Inflammatory macrophage treated with lipopolysaccharide for 4 hours (primary cell): ENCODE measurements around the gene SUMF2.
"Not testable (repeated sequence)": the region's sequence is repeated elsewhere in the genome, so short reads cannot be mapped to it uniquely, and the experiment has no call there.

Experiments
- DNase-seq: peaks from one replicate; pipeline ENCODE4 v3.0.0-alpha.2; 2020

SUMF2 gene

DNA sequence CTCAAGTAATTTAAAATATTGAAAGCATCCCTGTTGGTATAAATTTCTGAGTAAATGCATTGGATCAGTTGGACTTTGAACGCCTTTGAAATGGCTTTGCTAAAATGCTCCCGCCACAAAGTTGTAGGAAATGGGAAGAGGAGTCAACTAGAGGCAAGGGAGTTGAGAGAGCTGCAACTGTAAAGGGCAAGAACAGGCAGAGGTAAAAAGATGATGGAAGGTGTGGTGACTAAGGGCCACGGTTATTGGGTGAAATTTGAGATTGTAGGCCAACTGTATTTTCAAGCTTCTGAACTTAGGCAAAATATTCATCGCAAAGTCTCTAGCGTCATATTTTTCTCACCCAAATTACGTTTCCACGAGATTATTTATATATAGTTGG is 595 bp upstream of the SUMF2 start:
- DNase-seq: no peak

GRCh38 chr7:56066376-56066775 is 2.3 kb downstream of the SUMF2 start:
- not testable (repeated sequence) for DNase-seq

DNA sequence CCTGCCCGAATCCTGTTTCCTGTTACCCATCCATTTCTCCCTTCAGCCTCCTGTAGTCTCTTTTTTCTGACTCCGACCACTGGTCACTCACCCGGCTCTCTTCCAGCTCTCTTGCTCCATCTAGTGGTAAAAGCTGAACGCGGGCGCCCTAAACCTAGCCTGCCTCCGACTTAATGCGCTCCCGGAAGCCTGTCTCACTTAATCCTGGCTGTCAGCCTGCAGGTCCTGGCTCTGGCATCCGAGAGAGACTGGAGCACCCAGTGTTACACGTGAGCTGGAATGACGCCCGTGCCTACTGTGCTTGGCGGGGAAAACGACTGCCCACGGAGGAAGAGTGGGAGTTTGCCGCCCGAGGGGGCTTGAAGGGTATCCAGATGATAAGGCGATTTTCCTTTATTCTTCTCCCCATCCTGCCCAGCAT is 10.3 kb downstream of the SUMF2 start:
- DNase-seq: peak; percentile 71

GRCh38 chr7:56077681-56078080 is 13.6 kb downstream of the SUMF2 start:
- DNase-seq: no peak

DNA sequence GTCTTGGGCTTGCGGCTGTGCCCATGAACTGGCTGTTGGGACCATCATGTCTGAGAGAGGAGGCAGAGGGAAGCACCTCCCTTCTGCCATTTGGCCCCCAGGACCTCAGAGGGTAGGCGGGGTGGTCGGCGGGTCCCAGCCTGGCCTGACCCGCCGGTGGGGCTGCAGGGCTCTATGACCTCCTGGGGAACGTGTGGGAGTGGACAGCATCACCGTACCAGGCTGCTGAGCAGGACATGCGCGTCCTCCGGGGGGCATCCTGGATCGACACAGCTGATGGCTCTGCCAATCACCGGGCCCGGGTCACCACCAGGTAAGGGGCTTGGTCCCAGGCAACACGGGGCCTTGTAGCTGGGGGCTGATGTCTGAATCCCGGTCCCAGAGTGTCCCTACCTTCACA is 14.1 kb downstream of the SUMF2 start:
- DNase-seq: no peak

- no peak for DNase-seq
Measured at GRCh38 chr7:56079450-56080185, 15.5 kb downstream of the SUMF2 start.

DNA sequence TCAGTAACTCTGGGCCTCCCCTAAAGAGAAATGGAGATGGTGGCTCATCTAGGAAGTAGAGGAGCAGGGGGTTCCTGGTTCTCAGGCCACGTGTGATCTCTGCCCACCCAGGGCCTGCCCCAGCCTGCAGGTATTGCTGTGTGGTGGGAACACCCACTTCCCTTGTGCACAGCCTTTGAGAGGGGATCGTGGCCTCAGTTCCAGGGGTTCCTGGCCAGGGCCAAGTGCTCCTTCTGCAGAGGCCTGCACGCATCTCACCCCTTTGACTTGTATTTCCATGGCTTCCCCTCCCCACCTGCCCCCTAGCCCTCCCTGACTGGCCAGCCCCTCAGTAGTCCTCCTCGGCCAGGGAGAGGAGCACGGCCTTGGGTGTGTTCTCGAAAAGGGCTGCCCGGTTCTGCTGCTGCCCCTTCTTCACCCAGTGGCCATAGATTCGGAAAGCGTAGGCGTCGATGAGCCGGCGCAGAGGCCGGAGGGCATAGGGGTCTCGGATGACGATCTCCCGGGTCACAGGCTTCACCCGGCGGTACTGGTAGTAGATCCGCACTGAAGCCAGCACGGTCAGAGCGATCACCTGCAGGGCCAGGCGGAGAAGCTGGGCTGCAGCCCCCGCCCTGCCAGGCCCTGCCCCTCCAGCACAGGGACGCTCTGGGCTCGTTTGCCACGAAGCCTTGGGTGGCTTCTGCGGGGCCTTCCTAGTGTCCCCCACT is 16.8 kb downstream of the SUMF2 start:
- DNase-seq: not testable (repeated sequence)

DNA sequence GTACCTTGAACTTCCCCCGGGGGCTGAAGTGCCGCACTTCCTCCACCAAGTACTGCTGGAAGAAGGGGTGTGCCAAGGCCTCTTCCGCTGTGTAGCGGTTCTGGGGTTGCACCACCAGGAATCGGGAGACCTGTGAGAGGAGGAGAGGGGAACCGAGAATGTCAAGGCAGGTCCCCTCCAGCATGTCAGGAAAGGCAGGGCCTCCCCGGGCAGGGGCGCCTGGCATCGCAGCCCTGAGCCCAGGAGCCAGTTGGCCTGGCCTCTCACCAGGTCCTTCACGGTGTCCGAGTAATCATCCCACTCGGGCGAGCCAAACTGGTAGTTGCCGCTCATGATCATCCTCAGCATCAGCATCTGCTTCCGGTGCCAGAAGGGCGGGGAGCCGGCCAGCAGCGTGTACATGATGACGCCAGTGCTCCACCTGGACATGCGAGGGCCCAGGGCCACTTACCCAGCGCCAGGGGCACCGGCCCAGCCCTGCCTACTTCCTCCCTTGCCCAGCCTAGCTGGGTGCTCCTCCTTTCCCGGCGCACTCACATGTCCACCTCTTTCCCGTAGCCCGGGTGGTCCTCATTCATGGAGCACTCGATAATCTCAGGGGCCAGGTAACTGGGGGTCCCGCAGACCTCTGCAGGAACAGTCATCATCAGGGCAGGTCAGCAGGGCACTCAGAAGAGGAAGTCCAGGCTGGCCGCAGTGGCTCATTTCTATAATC is 17.7 kb downstream of the SUMF2 start:
- DNase-seq: no peak

- no peak for DNase-seq
Measured at GRCh38 chr7:56083150-56083785, 19.2 kb downstream of the SUMF2 start.

GRCh38 chr7:56086761-56087160 is 22.7 kb downstream of the SUMF2 start:
- DNase-seq: no peak

DNA sequence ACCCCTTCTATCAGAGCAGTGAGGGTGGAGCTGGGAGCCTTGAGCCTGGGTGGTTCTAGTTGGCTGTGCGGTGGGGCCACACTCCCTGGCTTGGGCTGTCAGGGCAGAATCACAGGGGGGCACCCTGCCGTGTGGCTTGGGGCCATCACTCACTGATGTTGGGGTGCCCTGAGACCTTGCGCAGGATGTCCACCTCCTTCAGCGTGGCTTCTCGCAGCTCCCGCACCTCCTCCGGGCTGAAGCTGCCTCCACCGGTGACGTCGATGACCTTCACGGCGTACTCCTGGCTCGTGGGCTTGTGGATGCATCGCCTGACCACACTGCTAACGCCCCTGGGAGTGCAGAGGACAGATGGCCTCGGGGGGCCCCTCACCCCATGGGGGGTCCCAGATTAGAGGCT is 23.4 kb downstream of the SUMF2 start:
- DNase-seq: no peak

- DNase-seq: no peak
Measured at GRCh38 chr7:56091591-56091990, 27.5 kb downstream of the SUMF2 start.

- DNase-seq: not testable (repeated sequence)
Measured at GRCh38 chr7:56092388-56092787, 28.3 kb downstream of the SUMF2 start.

- no peak for DNase-seq
Measured at GRCh38 chr7:56092789-56093531, 28.9 kb downstream of the SUMF2 start, which contains the start of gene PHKG1. Gene PHKG1 (minus strand): TSS chr7:56092952. CDS start chr7:56088941, 4,011 bp downstream.

DNA sequence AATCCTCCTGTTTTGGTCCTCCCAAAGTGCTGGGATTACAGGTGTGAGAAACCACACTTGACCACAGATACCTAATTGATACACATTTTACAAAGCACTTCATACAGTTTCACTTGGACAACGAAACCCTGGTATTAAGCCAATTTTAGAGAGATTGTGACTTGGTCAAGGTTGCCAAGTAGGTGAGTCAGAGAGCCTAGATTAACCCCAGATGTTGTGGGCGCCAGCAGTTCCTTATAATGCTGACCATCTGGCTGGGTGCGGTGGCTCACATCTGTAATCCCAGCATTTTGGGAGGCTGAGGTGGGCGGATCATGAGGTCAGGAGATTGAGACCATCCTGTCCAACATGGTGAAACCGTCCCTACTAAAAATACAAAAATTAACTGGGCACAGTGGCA is 33.6 kb downstream of the SUMF2 start:
- peak; percentile 46 for DNase-seq

DNA sequence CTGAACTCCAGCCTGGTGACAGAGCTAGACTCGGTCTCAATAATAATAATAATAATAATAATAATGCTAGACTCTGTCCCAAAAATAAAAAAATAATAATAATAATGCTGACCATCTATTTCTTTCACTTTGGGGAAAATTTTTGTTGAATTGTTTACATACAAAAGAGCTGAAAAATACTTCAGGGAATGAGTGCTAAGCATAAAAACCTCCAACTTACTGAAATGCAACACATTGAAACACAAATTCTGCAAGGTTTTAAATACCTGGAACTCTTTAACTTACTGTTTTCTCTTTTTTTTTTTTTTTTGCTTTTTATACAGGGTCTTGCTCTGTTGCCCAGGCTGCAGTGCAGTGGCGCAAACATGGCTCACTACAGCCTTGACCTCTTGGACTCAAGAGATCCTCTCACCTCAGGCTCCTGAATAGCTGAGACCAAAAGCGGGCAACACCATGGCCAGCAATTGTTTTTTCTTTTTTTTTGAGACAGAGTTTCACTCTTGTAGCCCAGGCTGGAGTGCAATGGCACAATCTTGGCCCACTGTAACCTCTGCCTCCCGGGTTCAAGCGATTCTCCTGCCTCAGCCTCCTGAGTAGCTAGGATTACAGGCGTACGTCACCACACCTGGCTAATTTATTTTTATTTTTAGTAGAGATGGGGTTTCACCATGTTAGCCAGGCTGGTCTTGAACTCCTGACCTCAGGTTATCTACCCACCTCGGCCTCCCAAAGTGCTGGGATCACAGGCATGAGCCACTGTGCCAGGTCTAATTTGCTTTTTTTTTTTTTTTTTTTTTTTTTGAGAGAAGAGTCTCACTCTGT is 34.3 kb downstream of the SUMF2 start:
- DNase-seq: not testable (repeated sequence)

GRCh38 chr7:56099653-56100052 is 35.6 kb downstream of the SUMF2 start:
- DNase-seq: no peak

- DNase-seq: not testable (repeated sequence)
Measured at GRCh38 chr7:56104138-56104537, 40.1 kb downstream of the SUMF2 start.

DNA sequence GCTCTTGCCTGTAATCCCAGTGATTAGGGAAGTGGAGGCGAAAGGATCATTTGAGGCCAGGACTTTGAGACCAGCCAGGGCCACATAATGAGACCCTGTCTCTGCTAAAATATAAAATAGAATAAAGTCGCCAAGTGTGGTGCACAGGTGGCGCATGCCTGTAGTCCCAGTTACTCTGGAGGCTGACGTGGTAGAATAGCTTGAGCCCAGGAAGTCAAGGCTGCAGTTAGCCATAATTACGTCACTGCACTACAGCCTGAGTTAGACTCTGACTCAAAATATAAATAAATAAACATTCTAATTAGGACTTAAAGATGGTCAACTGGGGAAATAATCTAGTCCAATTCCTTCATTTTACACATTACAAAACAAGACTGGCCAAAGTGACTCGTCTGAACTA is 41.4 kb downstream of the SUMF2 start:
- peak; percentile 63 for DNase-seq

- DNase-seq: peak; percentile 100
Measured at GRCh38 chr7:56106108-56107073, 42.3 kb downstream of the SUMF2 start, which contains the start of gene CHCHD2. Gene CHCHD2 (minus strand): TSS chr7:56106476. CDS start chr7:56106413, 63 bp downstream.
